ENCODE data around the gene ACAP3. TPM values are rescaled to one million over a fixed set of nuclear protein-coding genes. Genes with fewer than 3 reads are reported as not detected.

Gene ACAP3
- total RNA-seq, 1 donor from 2014 or later, result 10.7 TPM

GRCh38 chr1:1308756-1309250 lies 1.1 kb upstream of the ACAP3 start:
- peaks cover 10% of the 10 kb centered on the region for H3K27me3 ChIP-seq
- peak overlapping the region; percentile 94 for H3K4me2 ChIP-seq
- no peaks in the 10 kb centered on the region for H3K9me3 Mint-ChIP-seq
- peak overlapping the region; percentile 71 for H3K4me3 ChIP-seq
- H3K36me3 ChIP-seq, result no peaks in the 10 kb centered on the region
- TF ChIP-seq, protein P1, sequence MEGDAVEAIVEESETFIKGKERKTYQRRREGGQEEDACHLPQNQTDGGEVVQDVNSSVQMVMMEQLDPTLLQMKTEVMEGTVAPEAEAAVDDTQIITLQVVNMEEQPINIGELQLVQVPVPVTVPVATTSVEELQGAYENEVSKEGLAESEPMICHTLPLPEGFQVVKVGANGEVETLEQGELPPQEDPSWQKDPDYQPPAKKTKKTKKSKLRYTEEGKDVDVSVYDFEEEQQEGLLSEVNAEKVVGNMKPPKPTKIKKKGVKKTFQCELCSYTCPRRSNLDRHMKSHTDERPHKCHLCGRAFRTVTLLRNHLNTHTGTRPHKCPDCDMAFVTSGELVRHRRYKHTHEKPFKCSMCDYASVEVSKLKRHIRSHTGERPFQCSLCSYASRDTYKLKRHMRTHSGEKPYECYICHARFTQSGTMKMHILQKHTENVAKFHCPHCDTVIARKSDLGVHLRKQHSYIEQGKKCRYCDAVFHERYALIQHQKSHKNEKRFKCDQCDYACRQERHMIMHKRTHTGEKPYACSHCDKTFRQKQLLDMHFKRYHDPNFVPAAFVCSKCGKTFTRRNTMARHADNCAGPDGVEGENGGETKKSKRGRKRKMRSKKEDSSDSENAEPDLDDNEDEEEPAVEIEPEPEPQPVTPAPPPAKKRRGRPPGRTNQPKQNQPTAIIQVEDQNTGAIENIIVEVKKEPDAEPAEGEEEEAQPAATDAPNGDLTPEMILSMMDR (IDR thresholded peaks at IDR 0.05), result no peak
- peak; percentile 47 for TF ChIP-seq EZH2 (IDR thresholded peaks at IDR 0.05)
- peak overlapping the region; percentile 84 for H3K4me3 Mint-ChIP-seq
- H2AFZ ChIP-seq (replicated peaks), result no peak overlapping the region
- H3K36me3 Mint-ChIP-seq, result peaks cover 2% of the 10 kb centered on the region
- peaks cover 5% of the 10 kb centered on the region for H3K79me2 ChIP-seq (ENCODE audit: low read depth)
- H3K9me3 ChIP-seq (ENCODE audit: low read depth), result no peaks in the 10 kb centered on the region
- peaks cover 4% of the 10 kb centered on the region for H3K27me3 Mint-ChIP-seq (ENCODE audit: insufficient read depth, low read depth)
- H4K20me1 ChIP-seq (ENCODE audit: low read depth), result peaks cover 49% of the 10 kb centered on the region
- H3K4me1 Mint-ChIP-seq, result peaks cover 18% of the 10 kb centered on the region
- no peak overlapping the region for H3K27ac ChIP-seq
- peaks cover 37% of the 10 kb centered on the region for H3K4me1 ChIP-seq
- peaks cover 24% of the 10 kb centered on the region for H3F3A ChIP-seq (ENCODE audit: low read depth)
- no peak overlapping the region for H3K27ac Mint-ChIP-seq
- peak overlapping the region; percentile 44 for H3K9ac ChIP-seq
- peak; percentile 41 for DNase-seq (ENCODE audit: low spot score)

- peaks cover 46% of the 10 kb centered on the region for H4K20me1 ChIP-seq (ENCODE audit: low read depth)
- peak overlapping the region; percentile 71 for H3K4me3 ChIP-seq
- Mint-ChIP-seq H3K4me3 (peak overlapping the region; percentile 94), H3K27me3 (ENCODE audit: insufficient read depth, low read depth) (peaks cover 4% of the 10 kb centered on the region), H3K4me1 (peaks cover 18% of the 10 kb centered on the region), H3K27ac (no peak overlapping the region), H3K36me3 (no peaks in the 10 kb centered on the region), H3K9me3 (no peaks in the 10 kb centered on the region)
- H3K79me2 ChIP-seq (ENCODE audit: low read depth), result peaks cover 5% of the 10 kb centered on the region
- H3K36me3 ChIP-seq, result no peaks in the 10 kb centered on the region
- H3K4me2 ChIP-seq, result peak overlapping the region; percentile 100
- no peak overlapping the region for H3K9ac ChIP-seq
- peaks cover 10% of the 10 kb centered on the region for H3K27me3 ChIP-seq
- peaks cover 37% of the 10 kb centered on the region for H3K4me1 ChIP-seq
- no peak overlapping the region for H2AFZ ChIP-seq (replicated peaks)
- DNase-seq (ENCODE audit: low spot score), result peak; percentile 76
- TF ChIP-seq EZH2 (IDR thresholded peaks at IDR 0.05), result no peak
- H3F3A ChIP-seq (ENCODE audit: low read depth), result peaks cover 24% of the 10 kb centered on the region
- H3K27ac ChIP-seq, result no peak overlapping the region
- no peaks in the 10 kb centered on the region for H3K9me3 ChIP-seq (ENCODE audit: low read depth)
Measured at GRCh38 chr1:1307261-1307922, 338 bp downstream of the ACAP3 start.

DNA sequence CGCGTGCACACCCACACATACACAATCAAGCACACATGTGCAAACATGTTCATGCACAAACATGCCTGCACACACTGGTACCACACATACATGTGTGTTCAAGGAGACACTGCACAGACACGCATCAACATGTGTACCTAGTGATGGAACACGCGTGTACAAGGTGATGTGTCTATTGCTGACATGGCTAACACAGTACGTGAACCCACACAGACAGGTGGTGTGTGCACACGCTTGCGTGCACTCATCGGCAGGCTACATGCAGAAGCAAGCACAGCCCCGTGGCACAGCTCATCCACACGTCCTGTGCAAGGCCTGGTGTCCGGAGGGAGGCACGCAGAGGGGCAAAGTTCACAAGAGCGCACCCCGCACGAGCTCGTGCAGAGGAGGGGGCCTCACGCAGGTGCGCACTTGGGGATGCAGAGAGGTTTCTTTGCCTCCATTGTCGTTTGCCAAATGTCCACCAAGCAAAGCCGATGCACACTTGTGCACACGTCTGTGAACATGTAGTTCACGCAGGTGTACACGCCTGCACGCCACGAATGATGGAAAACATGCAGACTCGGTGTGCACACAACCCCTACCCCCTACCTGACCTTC lies 969 bp downstream of the ACAP3 start:
- Mint-ChIP-seq H3K27ac (no peak overlapping the region), H3K4me3 (peak overlapping the region; percentile 94), H3K4me1 (peaks cover 18% of the 10 kb centered on the region), H3K9me3 (no peaks in the 10 kb centered on the region), H3K36me3 (no peaks in the 10 kb centered on the region), H3K27me3 (ENCODE audit: insufficient read depth, low read depth) (peaks cover 4% of the 10 kb centered on the region)
- peak overlapping the region; percentile 100 for H3K4me2 ChIP-seq
- peak overlapping the region; percentile 71 for H3K4me3 ChIP-seq
- no peak overlapping the region for H3K9ac ChIP-seq
- H4K20me1 ChIP-seq (ENCODE audit: low read depth), result peaks cover 51% of the 10 kb centered on the region
- H3K79me2 ChIP-seq (ENCODE audit: low read depth), result peaks cover 5% of the 10 kb centered on the region
- peaks cover 24% of the 10 kb centered on the region for H3F3A ChIP-seq (ENCODE audit: low read depth)
- no peak for DNase-seq (ENCODE audit: low spot score)
- no peak overlapping the region for H2AFZ ChIP-seq (replicated peaks)
- no peaks in the 10 kb centered on the region for H3K36me3 ChIP-seq
- no peak overlapping the region for H3K27ac ChIP-seq
- peaks cover 37% of the 10 kb centered on the region for H3K4me1 ChIP-seq
- no peak for TF ChIP-seq EZH2phosphoT487 (IDR thresholded peaks at IDR 0.05)
- no peak for TF ChIP-seq EZH2 (IDR thresholded peaks at IDR 0.05)
- TF ChIP-seq, protein P1 (IDR thresholded peaks at IDR 0.05), result no peak
- peaks cover 10% of the 10 kb centered on the region for H3K27me3 ChIP-seq
- no peaks in the 10 kb centered on the region for H3K9me3 ChIP-seq (ENCODE audit: low read depth)

Measured in neural progenitor cell (in vitro differentiated cells).